Measurements from ENCODE around the gene MSH2.
"Not testable (repeated sequence)": the region's sequence is repeated elsewhere in the genome, so short reads cannot be mapped to it uniquely, and the experiment has no call there.

The MSH2 gene

DNA sequence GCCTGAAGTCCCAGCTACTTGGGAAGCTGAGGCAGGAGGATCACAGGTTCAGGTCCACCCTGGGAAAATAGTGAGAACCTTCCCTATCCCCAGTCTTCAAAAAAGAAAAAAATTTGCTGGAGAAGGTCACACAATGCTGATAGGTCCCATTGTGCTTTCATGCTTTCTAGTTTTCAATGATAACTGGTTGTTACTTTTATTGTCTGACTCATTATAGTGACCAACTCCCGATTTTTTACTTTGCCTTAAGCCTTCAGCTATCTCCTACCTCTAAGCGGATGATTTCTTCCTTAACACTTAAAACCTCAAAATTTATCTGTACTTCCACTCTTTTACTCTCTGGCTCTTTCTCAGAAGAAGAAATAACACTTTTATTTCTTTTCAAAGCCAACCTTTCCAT lies 17.3 kb downstream of the MSH2 start:
- H3K4me1 Mint-ChIP-seq, result no peaks in the 10 kb centered on the region

DNA sequence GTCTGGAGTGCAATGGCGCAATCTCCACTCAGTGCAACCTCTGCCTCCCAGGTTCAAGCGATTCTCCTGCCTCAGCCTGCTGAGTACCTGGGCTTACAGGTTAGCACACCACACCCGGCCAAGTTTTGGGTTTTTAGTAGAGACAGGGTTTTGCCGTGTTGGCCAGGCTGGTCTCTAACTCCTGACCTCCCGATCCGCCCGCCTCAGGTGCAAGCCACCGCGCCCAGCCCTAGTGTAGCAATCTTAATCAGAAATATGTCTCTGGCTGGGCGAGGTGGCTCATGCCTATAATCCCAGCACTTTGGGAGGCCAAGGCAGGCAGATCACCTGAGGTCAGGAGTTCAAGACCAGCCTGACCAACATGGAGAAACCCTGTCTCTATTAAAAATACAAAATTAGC lies 17.7 kb downstream of the MSH2 start:
- not testable (repeated sequence) for H3K27me3 Mint-ChIP-seq (ENCODE audit: low read depth); H3K27ac Mint-ChIP-seq; H3K4me1 Mint-ChIP-seq; H3K4me3 Mint-ChIP-seq; H3K9me3 Mint-ChIP-seq
- peaks cover 72% of the 10 kb centered on the region for H3K36me3 Mint-ChIP-seq (ENCODE audit: low read depth)

More for the DNA sequence above, 17.3 kb downstream of the MSH2 start:
- Mint-ChIP-seq H3K9me3 (no peaks in the 10 kb centered on the region), H3K4me3 (no peak overlapping the region), H3K27me3 (ENCODE audit: low read depth) (no peaks in the 10 kb centered on the region), H3K36me3 (ENCODE audit: low read depth) (peaks cover 71% of the 10 kb centered on the region), H3K27ac (no peak overlapping the region)
- TF ChIP-seq, protein P1, sequence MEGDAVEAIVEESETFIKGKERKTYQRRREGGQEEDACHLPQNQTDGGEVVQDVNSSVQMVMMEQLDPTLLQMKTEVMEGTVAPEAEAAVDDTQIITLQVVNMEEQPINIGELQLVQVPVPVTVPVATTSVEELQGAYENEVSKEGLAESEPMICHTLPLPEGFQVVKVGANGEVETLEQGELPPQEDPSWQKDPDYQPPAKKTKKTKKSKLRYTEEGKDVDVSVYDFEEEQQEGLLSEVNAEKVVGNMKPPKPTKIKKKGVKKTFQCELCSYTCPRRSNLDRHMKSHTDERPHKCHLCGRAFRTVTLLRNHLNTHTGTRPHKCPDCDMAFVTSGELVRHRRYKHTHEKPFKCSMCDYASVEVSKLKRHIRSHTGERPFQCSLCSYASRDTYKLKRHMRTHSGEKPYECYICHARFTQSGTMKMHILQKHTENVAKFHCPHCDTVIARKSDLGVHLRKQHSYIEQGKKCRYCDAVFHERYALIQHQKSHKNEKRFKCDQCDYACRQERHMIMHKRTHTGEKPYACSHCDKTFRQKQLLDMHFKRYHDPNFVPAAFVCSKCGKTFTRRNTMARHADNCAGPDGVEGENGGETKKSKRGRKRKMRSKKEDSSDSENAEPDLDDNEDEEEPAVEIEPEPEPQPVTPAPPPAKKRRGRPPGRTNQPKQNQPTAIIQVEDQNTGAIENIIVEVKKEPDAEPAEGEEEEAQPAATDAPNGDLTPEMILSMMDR (IDR thresholded peaks at IDR 0.05; ENCODE audit: unreplicated experiment in 3 of 3), result no peak

- H3K4me1 Mint-ChIP-seq, result no peaks in the 10 kb centered on the region
- H3K27me3 Mint-ChIP-seq (ENCODE audit: low read depth), result no peaks in the 10 kb centered on the region
- TF ChIP-seq, protein P1 (IDR thresholded peaks at IDR 0.05; ENCODE audit: unreplicated experiment in 3 of 3), result no peak
- peaks cover 72% of the 10 kb centered on the region for H3K36me3 Mint-ChIP-seq (ENCODE audit: low read depth)
- H3K27ac Mint-ChIP-seq, result no peak overlapping the region
- no peak overlapping the region for H3K4me3 Mint-ChIP-seq
- no peaks in the 10 kb centered on the region for H3K9me3 Mint-ChIP-seq
These were observed 19.1 kb downstream of the MSH2 start for GRCh38 chr2:47422016-47422415.

DNA sequence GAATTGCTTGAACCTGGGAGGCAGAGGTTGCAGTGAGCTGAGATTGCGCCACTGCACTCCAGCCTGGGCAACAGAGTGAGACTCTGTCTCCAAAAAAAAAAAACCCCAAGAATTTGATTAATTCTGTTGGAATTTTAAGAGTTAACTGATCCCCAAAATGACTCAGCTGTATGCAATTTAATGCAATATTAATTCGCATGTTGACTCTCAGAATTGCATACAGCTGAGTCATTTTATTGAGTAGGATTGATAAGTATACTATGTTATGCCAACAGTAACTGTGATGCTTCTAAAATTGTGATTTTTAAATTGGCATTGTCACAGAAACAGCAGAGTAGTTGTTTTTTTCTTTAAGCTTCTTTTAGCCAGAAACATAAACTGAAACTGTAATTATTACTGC lies 19.6 kb downstream of the MSH2 start:
- Mint-ChIP-seq H3K27me3 (ENCODE audit: low read depth) (no peaks in the 10 kb centered on the region), H3K4me3 (no peak overlapping the region), H3K4me1 (no peaks in the 10 kb centered on the region), H3K36me3 (ENCODE audit: low read depth) (peaks cover 73% of the 10 kb centered on the region), H3K9me3 (no peaks in the 10 kb centered on the region), H3K27ac (no peak overlapping the region)
- TF ChIP-seq, protein P1 (IDR thresholded peaks at IDR 0.05; ENCODE audit: unreplicated experiment in 3 of 3), result no peak

DNA sequence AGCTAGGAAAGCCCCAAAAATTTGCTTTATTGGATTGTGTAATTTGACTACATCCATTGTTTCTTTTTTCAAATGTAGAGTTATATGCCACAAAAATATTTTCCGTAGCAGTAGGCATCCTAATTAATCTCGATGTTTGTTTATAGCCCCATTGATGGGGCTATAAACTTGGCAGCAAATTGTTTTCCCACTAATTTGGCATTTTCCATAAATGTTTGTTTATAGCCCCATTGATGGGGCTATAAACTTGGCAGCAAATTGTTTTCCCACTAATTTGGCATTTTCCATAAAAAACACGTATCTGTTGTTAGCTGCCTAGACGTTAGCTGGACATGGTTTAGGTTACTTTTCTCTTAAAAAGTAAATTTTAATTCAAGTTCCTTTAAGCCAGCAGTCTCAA lies 23.8 kb downstream of the MSH2 start:
- Mint-ChIP-seq H3K27me3 (ENCODE audit: low read depth) (no peaks in the 10 kb centered on the region), H3K9me3 (no peaks in the 10 kb centered on the region), H3K27ac (no peak overlapping the region), H3K4me3 (no peak overlapping the region), H3K36me3 (ENCODE audit: low read depth) (peaks cover 70% of the 10 kb centered on the region), H3K4me1 (no peaks in the 10 kb centered on the region)
- TF ChIP-seq, protein P1 (IDR thresholded peaks at IDR 0.05; ENCODE audit: unreplicated experiment in 3 of 3), result no peak

DNA sequence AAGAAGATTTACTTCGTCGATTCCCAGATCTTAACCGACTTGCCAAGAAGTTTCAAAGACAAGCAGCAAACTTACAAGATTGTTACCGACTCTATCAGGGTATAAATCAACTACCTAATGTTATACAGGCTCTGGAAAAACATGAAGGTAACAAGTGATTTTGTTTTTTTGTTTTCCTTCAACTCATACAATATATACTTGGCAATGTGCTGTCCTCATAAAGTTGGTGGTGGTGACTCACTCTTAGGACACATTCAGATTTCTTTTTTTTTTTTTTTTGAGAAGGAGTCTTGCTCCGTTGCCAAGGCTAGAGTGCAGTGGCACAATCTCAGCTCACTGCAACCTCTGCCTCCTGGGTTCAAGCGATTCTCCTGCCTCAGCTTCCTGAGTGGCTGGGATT lies 26.8 kb downstream of the MSH2 start:
- Mint-ChIP-seq H3K4me3 (no peak overlapping the region), H3K9me3 (peaks cover 10% of the 10 kb centered on the region), H3K27me3 (ENCODE audit: low read depth) (no peaks in the 10 kb centered on the region), H3K4me1 (no peaks in the 10 kb centered on the region), H3K27ac (no peak overlapping the region), H3K36me3 (ENCODE audit: low read depth) (peaks cover 63% of the 10 kb centered on the region)
- TF ChIP-seq, protein P1 (IDR thresholded peaks at IDR 0.05; ENCODE audit: unreplicated experiment in 3 of 3), result no peak

DNA sequence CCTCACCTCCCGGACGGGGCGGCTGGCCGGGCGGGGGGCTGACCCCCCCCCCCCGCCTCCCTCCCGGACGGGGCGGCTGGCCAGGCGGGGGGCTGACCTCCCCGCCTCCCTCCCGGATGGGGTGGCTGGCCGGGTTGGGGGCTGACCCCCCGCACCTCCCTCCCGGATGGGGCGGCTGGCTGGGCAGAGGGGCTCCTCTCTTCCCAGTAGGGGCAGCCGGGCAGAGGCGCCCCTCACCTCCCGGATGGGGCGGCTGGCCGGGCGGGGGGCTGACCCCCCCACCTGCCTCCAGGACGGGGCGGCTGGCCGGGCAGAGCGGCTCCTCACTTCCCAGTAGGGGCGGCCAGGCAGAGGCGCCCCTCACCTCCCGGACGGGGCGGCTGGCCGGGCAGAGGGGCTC lies 30.1 kb downstream of the MSH2 start:
- not testable (repeated sequence) for H3K27ac Mint-ChIP-seq; H3K4me1 Mint-ChIP-seq; H3K4me3 Mint-ChIP-seq; H3K27me3 Mint-ChIP-seq (ENCODE audit: low read depth)
- peaks cover 11% of the 10 kb centered on the region for H3K9me3 Mint-ChIP-seq
- peaks cover 57% of the 10 kb centered on the region for H3K36me3 Mint-ChIP-seq (ENCODE audit: low read depth)

DNA sequence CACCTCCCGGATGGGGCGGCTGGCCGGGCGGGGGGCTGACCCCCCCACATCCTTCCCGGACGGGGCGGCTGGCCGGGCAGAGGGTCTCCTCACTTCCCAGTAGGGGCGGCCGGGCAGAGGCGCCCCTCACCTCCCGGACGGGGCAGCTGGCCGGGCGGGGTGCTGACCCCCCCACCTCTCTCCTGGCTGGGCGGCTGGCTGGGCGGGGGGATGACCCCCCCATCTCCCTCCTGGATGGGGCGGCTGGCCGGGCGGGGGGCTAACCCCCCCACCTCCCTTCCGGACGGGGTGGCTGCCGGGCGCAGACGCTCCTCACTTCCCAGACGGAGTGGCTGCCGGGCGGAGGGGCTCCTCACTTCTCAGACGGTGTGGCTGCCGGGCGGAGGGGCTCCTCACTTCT lies 30.5 kb downstream of the MSH2 start:
- not testable (repeated sequence) for H3K27ac Mint-ChIP-seq
- peaks cover 57% of the 10 kb centered on the region for H3K36me3 Mint-ChIP-seq (ENCODE audit: low read depth)

More for the DNA sequence above, 30.5 kb downstream of the MSH2 start:
- H3K4me1 Mint-ChIP-seq; H3K4me3 Mint-ChIP-seq; H3K27me3 Mint-ChIP-seq (ENCODE audit: low read depth): not testable (repeated sequence)
- peaks cover 11% of the 10 kb centered on the region for H3K9me3 Mint-ChIP-seq

Data from nephron (organoid).